Keratinocyte (primary cell): ENCODE measurements around the gene CLNK.

Source experiments
- EZH2 ChIP-seq: IDR thresholded peaks from one replicate; pipeline ENCODE4 v1.6.1; 2012; ENCODE audit warnings: inconsistent platforms, mild to moderate bottlenecking, low read length, moderate library complexity
- TF ChIP-seq, protein P1 (sequence below), 3 experiments: IDR thresholded peaks in 1 of 3; conservative IDR thresholded peaks in 1 of 3; optimal IDR thresholded peaks in 1 of 3; 2 replicates in 2 of 3; 3 replicates in 1 of 3; pipeline versions ENCODE3 to v1.5.1; 2011; ENCODE audit warnings: low read length in 3 of 3, mild to moderate bottlenecking in 3 of 3, moderate library complexity in 2 of 3, control low read depth in 1 of 3, inconsistent platforms in 1 of 3; ENCODE audit not compliant: insufficient read depth in 2 of 3; ENCODE audit errors: extremely low read depth in 1 of 3

DNA sequence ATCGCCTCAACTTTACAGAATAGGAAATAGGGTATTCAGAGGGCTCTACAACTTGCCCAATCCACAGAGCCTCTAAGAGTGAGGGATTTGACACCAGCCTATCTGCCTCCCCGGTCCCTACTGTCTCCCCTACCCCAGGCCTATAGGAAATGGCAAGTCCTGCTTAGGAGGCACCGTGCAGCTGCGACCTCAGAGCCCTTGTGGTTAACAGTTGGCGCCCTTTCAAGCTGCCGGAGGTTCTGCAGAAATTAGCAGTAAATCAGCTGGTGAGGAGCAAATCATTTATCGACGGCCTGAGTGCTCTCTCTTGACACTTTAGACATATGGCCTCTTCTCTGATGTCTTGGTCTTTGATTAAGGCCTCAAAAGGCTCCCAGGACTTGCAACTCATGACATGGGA lies 96.9 kb downstream of the CLNK start:
- TF ChIP-seq, protein P1, sequence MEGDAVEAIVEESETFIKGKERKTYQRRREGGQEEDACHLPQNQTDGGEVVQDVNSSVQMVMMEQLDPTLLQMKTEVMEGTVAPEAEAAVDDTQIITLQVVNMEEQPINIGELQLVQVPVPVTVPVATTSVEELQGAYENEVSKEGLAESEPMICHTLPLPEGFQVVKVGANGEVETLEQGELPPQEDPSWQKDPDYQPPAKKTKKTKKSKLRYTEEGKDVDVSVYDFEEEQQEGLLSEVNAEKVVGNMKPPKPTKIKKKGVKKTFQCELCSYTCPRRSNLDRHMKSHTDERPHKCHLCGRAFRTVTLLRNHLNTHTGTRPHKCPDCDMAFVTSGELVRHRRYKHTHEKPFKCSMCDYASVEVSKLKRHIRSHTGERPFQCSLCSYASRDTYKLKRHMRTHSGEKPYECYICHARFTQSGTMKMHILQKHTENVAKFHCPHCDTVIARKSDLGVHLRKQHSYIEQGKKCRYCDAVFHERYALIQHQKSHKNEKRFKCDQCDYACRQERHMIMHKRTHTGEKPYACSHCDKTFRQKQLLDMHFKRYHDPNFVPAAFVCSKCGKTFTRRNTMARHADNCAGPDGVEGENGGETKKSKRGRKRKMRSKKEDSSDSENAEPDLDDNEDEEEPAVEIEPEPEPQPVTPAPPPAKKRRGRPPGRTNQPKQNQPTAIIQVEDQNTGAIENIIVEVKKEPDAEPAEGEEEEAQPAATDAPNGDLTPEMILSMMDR (optimal IDR thresholded peaks at IDR 0.05 in 1 of 3, IDR thresholded peaks at IDR 0.05 in 1 of 3, conservative IDR thresholded peaks at IDR 0.05 in 1 of 3; ENCODE audit: extremely low read depth in 1 of 3, insufficient read depth in 2 of 3, low read length in 3 of 3), result no peak
- TF ChIP-seq EZH2, result no peak
